ENCODE measurements around the gene FAM118B. TPM values are rescaled to one million over a fixed set of nuclear protein-coding genes. Genes with fewer than 3 reads are reported as not detected.

Gene FAM118B
- total RNA-seq, 1 experiment from 2014 or later = 40.0 TPM

DNA sequence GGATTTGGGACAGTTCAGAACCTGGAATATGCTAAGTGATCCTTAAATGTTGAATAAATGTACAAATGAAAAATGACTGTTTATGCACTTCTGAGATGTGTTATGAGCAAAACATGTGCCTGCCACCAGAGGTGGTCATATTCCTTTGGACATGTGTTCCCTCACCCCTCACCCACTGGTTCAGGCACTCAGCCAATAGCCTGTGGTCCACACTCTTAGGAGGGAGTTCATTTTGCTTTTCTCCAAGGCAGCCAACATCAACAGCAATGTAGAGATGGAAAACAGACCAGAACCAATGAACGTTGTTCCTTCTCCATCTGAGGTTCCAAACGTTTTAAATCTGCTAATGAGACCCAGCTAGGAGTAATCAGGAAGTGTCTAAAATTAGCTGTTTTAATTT is 44.1 kb upstream of the FAM118B start:
- no peak overlapping the region for H2BK12ac ChIP-seq (ENCODE audit: insufficient read length, low read depth, low read length)
- no peak overlapping the region for H4K8ac ChIP-seq (replicated peaks; ENCODE audit: insufficient read length, low read depth, low read length)
- no peak overlapping the region for H4K91ac ChIP-seq (ENCODE audit: insufficient read length, low read depth, low read length)
- no peak overlapping the region for H3K18ac ChIP-seq (ENCODE audit: insufficient read length, low read depth, low read length)
- no peak overlapping the region for H3K27ac ChIP-seq (ENCODE audit: insufficient read length, low read depth, low read length)
- H3K4ac ChIP-seq (ENCODE audit: low read depth, low read length) = no peak overlapping the region
- no peaks in the 10 kb centered on the region for H3K79me1 ChIP-seq (ENCODE audit: insufficient read depth, low read depth, low read length, poor library complexity, severe bottlenecking)
- H2AFZ ChIP-seq (ENCODE audit: low read length) = no peak overlapping the region
- no peak overlapping the region for H4K5ac ChIP-seq (ENCODE audit: insufficient read length, low read depth, low read length)
- H3K4me1 Mint-ChIP-seq = peaks cover 48 to 66% of the 10 kb centered on the region in 2 experiments
- H2AK5ac ChIP-seq (ENCODE audit: insufficient read length, low read length) = no peak overlapping the region
- no peak overlapping the region for H3K4me3 Mint-ChIP-seq
- no peaks in the 10 kb centered on the region for H3K36me3 Mint-ChIP-seq (ENCODE audit: insufficient read depth in 1 of 3, low read depth in 3 of 3)
- TF ChIP-seq, protein P1, sequence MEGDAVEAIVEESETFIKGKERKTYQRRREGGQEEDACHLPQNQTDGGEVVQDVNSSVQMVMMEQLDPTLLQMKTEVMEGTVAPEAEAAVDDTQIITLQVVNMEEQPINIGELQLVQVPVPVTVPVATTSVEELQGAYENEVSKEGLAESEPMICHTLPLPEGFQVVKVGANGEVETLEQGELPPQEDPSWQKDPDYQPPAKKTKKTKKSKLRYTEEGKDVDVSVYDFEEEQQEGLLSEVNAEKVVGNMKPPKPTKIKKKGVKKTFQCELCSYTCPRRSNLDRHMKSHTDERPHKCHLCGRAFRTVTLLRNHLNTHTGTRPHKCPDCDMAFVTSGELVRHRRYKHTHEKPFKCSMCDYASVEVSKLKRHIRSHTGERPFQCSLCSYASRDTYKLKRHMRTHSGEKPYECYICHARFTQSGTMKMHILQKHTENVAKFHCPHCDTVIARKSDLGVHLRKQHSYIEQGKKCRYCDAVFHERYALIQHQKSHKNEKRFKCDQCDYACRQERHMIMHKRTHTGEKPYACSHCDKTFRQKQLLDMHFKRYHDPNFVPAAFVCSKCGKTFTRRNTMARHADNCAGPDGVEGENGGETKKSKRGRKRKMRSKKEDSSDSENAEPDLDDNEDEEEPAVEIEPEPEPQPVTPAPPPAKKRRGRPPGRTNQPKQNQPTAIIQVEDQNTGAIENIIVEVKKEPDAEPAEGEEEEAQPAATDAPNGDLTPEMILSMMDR (conservative IDR thresholded peaks at IDR 0.05) = no peak
- no peak overlapping the region for H3K23ac ChIP-seq (ENCODE audit: insufficient read length, low read depth, low read length)
- no peak overlapping the region for H3K27ac Mint-ChIP-seq
- DNase-seq = no peak
- no peaks in the 10 kb centered on the region for H3K79me2 ChIP-seq (ENCODE audit: insufficient read depth, low read length)
- no peaks in the 10 kb centered on the region for H3K23me2 ChIP-seq (ENCODE audit: insufficient read length, low read depth, low read length, poor library complexity, severe bottlenecking)
- H3K9me3 ChIP-seq (ENCODE audit: control insufficient read depth, low read depth, low read length) = no peaks in the 10 kb centered on the region
- no peak overlapping the region for H3T11ph ChIP-seq (ENCODE audit: low read length)
- H3K9ac ChIP-seq (ENCODE audit: extremely low read depth, insufficient read length, low read length) = no peak overlapping the region
- H3K56ac ChIP-seq (ENCODE audit: insufficient read length, low read depth, low read length) = no peak overlapping the region
- WGBS (ENCODE audit: extremely low coverage, insufficient read length, low lambda C conversion rate) = no CpG with 5 or more reads among the region's 2 CpGs
- H3K27me3 ChIP-seq (ENCODE audit: insufficient read depth, low read length) = no peaks in the 10 kb centered on the region
- no peaks in the 10 kb centered on the region; a peak in 1 of 5 replicates for H3K9me3 Mint-ChIP-seq
- no peak overlapping the region for H2BK20ac ChIP-seq (ENCODE audit: low read depth, low read length, poor library complexity, severe bottlenecking)
- no peak overlapping the region for H3K14ac ChIP-seq (ENCODE audit: insufficient read depth, low read length)
- no peak overlapping the region for H2BK120ac ChIP-seq (ENCODE audit: low read depth, low read length, poor library complexity, severe bottlenecking)
- peaks cover 5% of the 10 kb centered on the region for H3K27me3 Mint-ChIP-seq (ENCODE audit: low read depth)
- no peak overlapping the region for H3K4me2 ChIP-seq (ENCODE audit: insufficient read depth, insufficient read length, low read length)
- H4K20me1 ChIP-seq (ENCODE audit: control insufficient read depth, insufficient read depth, insufficient read length) = no peaks in the 10 kb centered on the region
- H2BK15ac ChIP-seq (ENCODE audit: low read depth, low read length) = no peak overlapping the region
- H3K4me1 ChIP-seq (ENCODE audit: insufficient read depth, low read length) = peaks cover 6% of the 10 kb centered on the region; the same call in 1 of the 2 replicates
- H2BK5ac ChIP-seq (ENCODE audit: insufficient read length, low read length) = no peak overlapping the region
